ENCODE measurements around the gene BBX.

DNA sequence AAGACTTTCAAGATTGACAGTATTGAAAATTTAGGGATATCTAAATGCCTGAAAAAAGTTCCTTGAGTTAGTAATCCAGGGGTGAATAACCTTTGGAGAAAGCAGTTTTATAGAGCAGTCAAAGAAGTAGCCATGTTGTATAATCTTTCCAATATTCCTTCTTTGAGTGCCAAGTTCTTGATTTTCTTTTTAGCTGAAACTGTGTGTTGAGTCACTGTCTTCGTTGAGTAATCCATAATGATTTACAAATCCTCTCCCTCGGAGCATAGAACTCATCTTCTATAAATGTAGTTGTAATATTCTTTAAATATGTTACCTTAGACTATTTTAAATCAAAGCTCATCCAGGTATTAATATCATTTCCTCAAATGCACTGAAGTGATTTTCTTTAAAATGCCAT is 135.2 kb downstream of the BBX start:
- TF ChIP-seq, protein P1, sequence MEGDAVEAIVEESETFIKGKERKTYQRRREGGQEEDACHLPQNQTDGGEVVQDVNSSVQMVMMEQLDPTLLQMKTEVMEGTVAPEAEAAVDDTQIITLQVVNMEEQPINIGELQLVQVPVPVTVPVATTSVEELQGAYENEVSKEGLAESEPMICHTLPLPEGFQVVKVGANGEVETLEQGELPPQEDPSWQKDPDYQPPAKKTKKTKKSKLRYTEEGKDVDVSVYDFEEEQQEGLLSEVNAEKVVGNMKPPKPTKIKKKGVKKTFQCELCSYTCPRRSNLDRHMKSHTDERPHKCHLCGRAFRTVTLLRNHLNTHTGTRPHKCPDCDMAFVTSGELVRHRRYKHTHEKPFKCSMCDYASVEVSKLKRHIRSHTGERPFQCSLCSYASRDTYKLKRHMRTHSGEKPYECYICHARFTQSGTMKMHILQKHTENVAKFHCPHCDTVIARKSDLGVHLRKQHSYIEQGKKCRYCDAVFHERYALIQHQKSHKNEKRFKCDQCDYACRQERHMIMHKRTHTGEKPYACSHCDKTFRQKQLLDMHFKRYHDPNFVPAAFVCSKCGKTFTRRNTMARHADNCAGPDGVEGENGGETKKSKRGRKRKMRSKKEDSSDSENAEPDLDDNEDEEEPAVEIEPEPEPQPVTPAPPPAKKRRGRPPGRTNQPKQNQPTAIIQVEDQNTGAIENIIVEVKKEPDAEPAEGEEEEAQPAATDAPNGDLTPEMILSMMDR (IDR thresholded peaks at IDR 0.05): no peak
- TF ChIP-seq POLR2A (IDR thresholded peaks at IDR 0.05): no peak
- no peak for TF ChIP-seq POLR2AphosphoS5 (IDR thresholded peaks at IDR 0.05; ENCODE audit: insufficient read depth in 1 of 2, low read depth in 1 of 2)

All from vagina (tissue), 2 donors.